ENCODE data around the gene GPR179. TPM values are rescaled to one million over a fixed set of nuclear protein-coding genes. Genes with fewer than 3 reads are reported as not detected.

GPR179 gene
- total RNA-seq, 1 donor from 2014 or later = not detected

GRCh38 chr17:38351412-38352222 lies 7.9 kb upstream of the GPR179 start, which contains the start of gene SOCS7:
TSS of gene SOCS7 (plus strand) at chr17:38351844. CDS start at chr17:38352053, 209 bp downstream.
- peak within 1 kb of the TSS; percentile 80 to 99 for H3K4me3 ChIP-seq
- no peaks in the 10 kb centered on the region for H3K27me3 ChIP-seq
- H3K27ac ChIP-seq = peak within 1 kb of the TSS; percentile 91
- TF ChIP-seq CTCF (IDR thresholded peaks at IDR 0.05) (no peak), POLR2AphosphoS5 (IDR thresholded peaks at IDR 0.05; ENCODE audit: insufficient read depth in 1 of 2, low read depth in 1 of 2) (peak; percentile 66 to 79), POLR2A (IDR thresholded peaks at IDR 0.05) (peak in 1 of 2 donors; percentile 22)
- no peak for DNase-seq (ENCODE audit: extremely low spot score in 2 of 2)
- H3K4me1 ChIP-seq = peaks cover 44% of the 10 kb centered on the region
- H3K36me3 ChIP-seq = no peaks in the 10 kb centered on the region
- no peaks in the 10 kb centered on the region for H3K9me3 ChIP-seq
- intact Hi-C loops (cut with DNase I) = no loop called here

- Histone ChIP-seq H3K9me3 (no peaks in the 10 kb centered on the region), H3K27me3 (no peaks in the 10 kb centered on the region), H3K4me1 (peaks cover 28% of the 10 kb centered on the region), H3K27ac (no peak overlapping the region), H3K4me3 (no peak overlapping the region), H3K36me3 (no peaks in the 10 kb centered on the region)
- no peak for DNase-seq (ENCODE audit: extremely low spot score in 2 of 2)
- intact Hi-C loops (cut with DNase I) = no loop called here
- TF ChIP-seq CTCF (IDR thresholded peaks at IDR 0.05) (no peak), POLR2AphosphoS5 (IDR thresholded peaks at IDR 0.05; ENCODE audit: insufficient read depth in 1 of 2, low read depth in 1 of 2) (no peak), POLR2A (IDR thresholded peaks at IDR 0.05) (no peak)
Observed at GRCh38 chr17:38350035-38350434, 6.3 kb upstream of the GPR179 start.

DNA sequence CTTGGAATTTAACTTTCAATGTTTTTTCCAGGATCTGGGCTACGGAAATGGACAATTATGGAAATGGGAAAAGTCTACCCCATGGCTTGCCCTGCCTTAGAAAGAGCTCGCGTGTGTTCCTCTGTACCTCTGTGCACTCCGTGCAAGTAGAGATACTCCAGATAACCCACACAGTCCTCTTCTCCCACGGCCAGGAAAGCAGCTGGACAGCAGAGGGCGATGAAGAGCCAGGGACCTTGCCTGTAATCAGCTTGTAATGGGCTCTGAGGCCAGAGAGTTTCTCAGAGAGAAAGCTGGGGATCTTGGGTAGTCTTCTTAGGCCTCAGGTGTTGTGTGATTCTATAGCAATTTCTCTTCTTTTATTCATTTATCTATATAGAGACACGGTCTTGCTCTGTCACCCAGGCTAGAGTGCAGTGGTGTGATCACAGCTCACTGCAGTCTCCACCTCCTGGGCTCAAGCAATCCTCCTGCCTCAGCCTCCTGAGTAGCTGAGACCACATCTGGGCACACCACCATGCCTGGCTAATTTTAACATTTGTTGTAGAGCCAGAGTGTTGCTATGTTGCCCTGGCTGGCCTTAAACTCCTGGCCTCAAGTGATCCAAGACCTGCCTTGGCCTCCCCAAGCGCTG lies 5.5 kb upstream of the GPR179 start:
- TF ChIP-seq POLR2A (IDR thresholded peaks at IDR 0.05) (no peak), POLR2AphosphoS5 (IDR thresholded peaks at IDR 0.05; ENCODE audit: insufficient read depth in 1 of 2, low read depth in 1 of 2) (peak in 1 of 2 donors; percentile 38), CTCF (IDR thresholded peaks at IDR 0.05) (peak; percentile 78 to 85 (median 85))
- Histone ChIP-seq H3K4me3 (no peak overlapping the region), H3K27ac (no peak overlapping the region), H3K4me1 (peaks cover 20% of the 10 kb centered on the region), H3K9me3 (no peaks in the 10 kb centered on the region), H3K27me3 (no peaks in the 10 kb centered on the region), H3K36me3 (no peaks in the 10 kb centered on the region)
- intact Hi-C loops (cut with DNase I) = loop anchor here (2.0 kb wide), 1 partner anchor 62 kb away; no protein-coding TSS in a partner anchor
- no peak for DNase-seq (ENCODE audit: extremely low spot score in 2 of 2)

GRCh38 chr17:38345743-38346142 lies 2.0 kb upstream of the GPR179 start:
- no peak overlapping the region for H3K27ac ChIP-seq
- TF ChIP-seq CTCF (IDR thresholded peaks at IDR 0.05) = no peak
- no peak for TF ChIP-seq POLR2AphosphoS5 (IDR thresholded peaks at IDR 0.05; ENCODE audit: insufficient read depth in 1 of 2, low read depth in 1 of 2)
- intact Hi-C loops (cut with DNase I) = no loop called here
- no peaks in the 10 kb centered on the region for H3K9me3 ChIP-seq
- no peak overlapping the region for H3K4me3 ChIP-seq
- DNase-seq (ENCODE audit: extremely low spot score in 2 of 2) = no peak
- no peaks in the 10 kb centered on the region for H3K36me3 ChIP-seq
- H3K27me3 ChIP-seq = no peaks in the 10 kb centered on the region
- H3K4me1 ChIP-seq = no peaks in the 10 kb centered on the region

GRCh38 chr17:38344420-38344745 lies 627 bp upstream of the GPR179 start:
- Histone ChIP-seq H3K36me3 (no peaks in the 10 kb centered on the region), H3K9me3 (no peaks in the 10 kb centered on the region), H3K27me3 (no peaks in the 10 kb centered on the region), H3K4me3 (no peak overlapping the region), H3K27ac (no peak overlapping the region), H3K4me1 (no peaks in the 10 kb centered on the region)
- TF ChIP-seq CTCF (IDR thresholded peaks at IDR 0.05) = no peak
- no peak for TF ChIP-seq POLR2AphosphoS5 (IDR thresholded peaks at IDR 0.05; ENCODE audit: insufficient read depth in 1 of 2, low read depth in 1 of 2)
- TF ChIP-seq POLR2A (IDR thresholded peaks at IDR 0.05) = no peak
- DNase-seq (ENCODE audit: extremely low spot score in 2 of 2) = no peak
- intact Hi-C loops (cut with DNase I) = no loop called here

Data from vagina (tissue), 2 donors.